HFF-Myc (cell line): ENCODE data around the gene FERMT2.

Experiments used
- DNase-seq: peaks from one replicate; pipeline ENCODE4 v3.0.0-alpha.2; 2011; ENCODE audit warnings: low read depth; ENCODE audit errors: extremely low read depth
- H3K4me3 ChIP-seq: replicated peaks from 2 replicates; pipeline ENCODE4 v1.5.1; 2011; ENCODE audit warnings: low read depth, mild to moderate bottlenecking, control low read depth, low read length
- CTCF ChIP-seq: IDR thresholded peaks from 2 replicates; pipeline ENCODE4 v1.5.1; 2012; ENCODE audit warnings: mild to moderate bottlenecking, low read depth, low read length, control low read depth; ENCODE audit errors: missing control alignments

FERMT2 gene

DNA sequence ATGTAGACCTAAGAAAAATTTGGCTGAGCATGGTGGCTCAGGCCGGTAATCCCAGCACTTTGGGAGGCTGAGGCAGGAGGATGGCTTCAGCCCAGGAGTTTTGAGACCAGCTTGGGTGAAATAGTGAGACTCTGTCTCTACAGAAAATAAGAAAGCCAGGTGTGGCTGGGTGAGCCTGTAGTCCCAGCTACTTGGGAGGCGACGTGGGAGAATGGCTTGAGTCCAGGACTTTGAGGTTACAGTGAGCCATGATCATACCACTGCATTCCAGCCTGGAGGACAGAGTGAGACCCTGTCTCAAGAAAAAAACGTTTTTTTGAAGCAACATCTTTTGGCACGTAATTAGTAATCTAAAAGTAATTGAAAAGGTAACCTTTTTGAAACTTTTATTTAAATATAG is 70.9 kb downstream of the FERMT2 start:
- TF ChIP-seq CTCF = no peak
- H3K4me3 ChIP-seq = no peak overlapping the region
- DNase-seq = no peak

GRCh38 chr14:52878946-52879345 is 71.9 kb downstream of the FERMT2 start:
- H3K4me3 ChIP-seq = no peak overlapping the region
- DNase-seq = no peak
- no peak for TF ChIP-seq CTCF

DNA sequence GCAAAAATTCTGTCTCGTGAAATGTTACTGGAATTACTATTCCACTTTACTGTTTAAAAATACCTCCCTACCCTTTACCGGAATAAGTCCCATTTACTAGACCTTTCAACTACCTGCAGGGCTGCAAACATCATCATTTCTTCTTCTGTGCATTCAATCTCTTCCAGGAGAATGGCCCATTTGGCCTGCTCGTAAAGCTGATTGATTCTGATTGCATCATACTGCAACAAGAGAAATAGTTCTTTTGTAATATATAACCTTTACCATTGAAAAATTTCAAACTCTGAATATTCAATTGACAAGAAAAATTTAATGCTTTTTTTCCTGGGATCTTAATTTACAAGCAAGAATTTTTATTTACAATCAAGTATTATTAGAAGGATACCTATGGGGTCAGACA is 72.4 kb downstream of the FERMT2 start:
- H3K4me3 ChIP-seq = no peak overlapping the region
- DNase-seq = no peak
- no peak for TF ChIP-seq CTCF

DNA sequence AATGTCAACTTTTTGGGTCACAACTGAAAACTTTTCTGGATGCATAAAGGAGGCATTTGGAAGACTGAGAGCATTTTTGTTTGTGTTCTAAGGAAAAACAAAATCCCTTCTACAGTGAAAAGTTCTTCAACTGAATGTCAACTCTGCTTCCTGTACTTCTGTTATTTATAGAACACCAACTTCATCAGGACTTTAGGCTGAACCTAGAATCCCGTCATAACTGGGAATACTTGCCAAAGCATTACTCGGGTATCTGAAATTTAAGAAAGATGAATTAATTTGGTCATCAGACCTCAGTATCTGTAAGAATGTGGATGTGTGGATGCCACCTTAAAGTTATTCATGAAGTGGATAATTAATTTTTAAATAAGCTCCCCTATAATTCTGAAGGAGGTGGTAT is 73.2 kb downstream of the FERMT2 start:
- no peak for DNase-seq
- no peak overlapping the region for H3K4me3 ChIP-seq
- no peak for TF ChIP-seq CTCF

DNA sequence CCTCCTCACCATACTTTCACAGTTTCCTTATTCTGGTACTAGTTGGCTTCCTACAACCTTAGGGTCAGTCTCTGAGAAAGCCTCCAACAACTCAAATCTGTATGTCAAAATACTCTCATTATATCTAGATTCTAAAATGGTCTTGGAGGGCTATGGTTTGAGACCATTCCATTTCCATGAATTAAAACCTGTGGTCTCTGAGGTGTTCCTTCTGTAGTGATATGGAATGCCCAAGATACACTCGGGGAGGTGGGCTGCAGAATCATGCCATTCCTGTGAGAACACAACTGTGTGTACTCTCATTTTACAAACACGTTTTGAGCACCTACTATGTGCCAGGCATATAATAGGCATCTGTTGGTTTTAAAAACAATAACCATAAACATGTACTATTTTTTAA is 74.0 kb downstream of the FERMT2 start:
- TF ChIP-seq CTCF = no peak
- DNase-seq = no peak
- H3K4me3 ChIP-seq = no peak overlapping the region

- no peak for TF ChIP-seq CTCF
- no peak for DNase-seq
- H3K4me3 ChIP-seq = no peak overlapping the region
These were observed 74.5 kb downstream of the FERMT2 start for GRCh38 chr14:52876311-52876710.

DNA sequence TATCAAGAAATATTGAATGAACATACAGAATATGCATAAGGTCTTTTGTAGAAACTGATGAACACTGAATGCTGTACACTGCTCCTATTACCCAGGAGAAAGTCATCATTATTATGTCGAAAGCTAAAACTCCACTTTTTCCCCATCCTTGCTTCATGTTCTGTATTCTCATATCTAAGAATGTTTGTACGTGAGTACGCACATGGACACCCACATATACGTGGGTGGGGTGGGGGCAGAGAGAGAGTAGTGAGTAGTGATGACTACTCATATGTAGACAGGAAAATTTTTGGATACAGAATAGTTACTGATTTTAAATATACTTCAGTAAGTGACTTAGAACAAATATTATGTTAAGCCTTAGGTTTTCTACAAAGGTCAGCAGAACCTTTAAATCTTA is 75.1 kb downstream of the FERMT2 start:
- no peak for TF ChIP-seq CTCF
- no peak for DNase-seq

More for the DNA sequence above, 75.1 kb downstream of the FERMT2 start:
- no peak overlapping the region for H3K4me3 ChIP-seq
